NCI-H748 treated with DMSO at 0.1 percent for 48 hours (cell line): ENCODE results near the gene TASOR.

Experiments
- DNase-seq: peaks from one replicate; lab custom pipeline; 2025; lab: John Stamatoyannopoulos, UW

TASOR gene

GRCh38 chr3:56682462-56683121 lies 473 bp downstream of the TASOR start:
- DNase-seq, result peak; percentile 39

GRCh38 chr3:56681984-56682461 lies 1.0 kb downstream of the TASOR start:
- DNase-seq, result no peak

DNA sequence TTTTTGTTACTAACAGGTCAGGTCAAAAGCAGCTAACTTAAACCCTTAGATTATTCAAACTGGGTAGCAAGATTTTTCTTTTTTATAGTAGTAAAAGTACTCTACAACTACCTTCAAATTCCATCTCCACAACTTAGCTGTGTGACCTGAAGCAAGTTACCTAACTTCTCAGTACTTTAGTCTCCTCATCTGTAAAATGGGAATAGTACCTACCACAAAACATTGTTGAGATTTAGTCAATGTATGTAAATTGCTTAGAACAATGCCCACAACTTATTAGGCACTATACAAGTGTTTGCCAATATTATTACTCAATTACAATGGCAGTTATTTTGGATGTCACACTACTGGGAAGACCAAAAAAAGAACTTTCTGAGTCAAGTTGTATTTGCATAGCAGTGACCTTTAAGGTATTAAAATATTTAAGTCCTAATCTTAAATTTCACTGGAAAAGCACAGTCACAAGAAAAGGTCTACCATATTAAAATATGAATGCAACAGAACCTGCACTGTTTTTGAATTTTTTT lies 2.9 kb downstream of the TASOR start:
- DNase-seq, result no peak

DNA sequence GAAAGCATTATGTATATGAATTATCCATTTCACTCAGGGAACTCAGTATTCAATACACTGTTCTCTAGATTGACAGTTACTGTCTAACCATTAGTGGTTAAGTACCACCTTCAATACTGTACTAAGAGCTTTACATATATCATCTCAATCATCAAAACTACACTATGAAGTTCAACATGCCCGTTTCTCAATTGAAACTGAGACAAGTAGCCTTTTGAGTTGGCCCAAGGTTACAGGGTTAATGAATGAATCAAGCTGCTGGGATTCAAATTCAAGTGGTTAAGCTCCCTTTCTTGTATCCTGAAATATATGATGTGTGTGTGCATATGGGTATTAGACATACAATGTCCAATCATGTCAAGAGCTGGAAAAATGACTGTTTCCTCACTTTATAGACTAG lies 5.8 kb downstream of the TASOR start:
- no peak for DNase-seq

- DNase-seq, result no peak
Measured at GRCh38 chr3:56673781-56674457, 9.1 kb downstream of the TASOR start.

DNA sequence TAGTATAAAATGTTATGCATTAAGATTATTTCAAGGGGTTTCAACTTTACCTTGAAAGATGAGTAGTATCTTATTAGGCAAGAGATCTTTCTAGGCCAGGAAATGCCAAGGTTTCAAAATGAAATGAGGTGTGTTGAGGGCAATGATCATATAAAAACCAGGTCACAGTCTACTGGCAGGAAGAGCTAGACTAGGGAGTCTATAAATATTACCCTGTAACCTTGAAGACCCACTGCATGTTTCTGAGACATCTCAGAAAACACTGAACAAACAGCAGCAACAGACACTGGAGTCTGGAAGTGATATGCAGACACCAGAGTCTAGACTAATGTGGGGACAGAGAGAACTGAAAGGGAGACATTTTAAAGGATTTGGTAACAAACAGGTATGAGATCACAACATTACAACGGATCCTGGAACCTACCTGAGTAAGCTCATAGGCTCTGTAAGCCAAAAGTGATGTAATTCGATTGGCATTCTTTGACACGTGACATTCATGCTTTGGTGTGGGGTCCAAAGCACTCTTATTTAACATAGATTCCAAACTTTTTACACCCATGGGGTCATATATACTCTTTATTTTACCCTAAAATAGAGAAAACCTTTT lies 15.0 kb downstream of the TASOR start:
- DNase-seq, result no peak

DNA sequence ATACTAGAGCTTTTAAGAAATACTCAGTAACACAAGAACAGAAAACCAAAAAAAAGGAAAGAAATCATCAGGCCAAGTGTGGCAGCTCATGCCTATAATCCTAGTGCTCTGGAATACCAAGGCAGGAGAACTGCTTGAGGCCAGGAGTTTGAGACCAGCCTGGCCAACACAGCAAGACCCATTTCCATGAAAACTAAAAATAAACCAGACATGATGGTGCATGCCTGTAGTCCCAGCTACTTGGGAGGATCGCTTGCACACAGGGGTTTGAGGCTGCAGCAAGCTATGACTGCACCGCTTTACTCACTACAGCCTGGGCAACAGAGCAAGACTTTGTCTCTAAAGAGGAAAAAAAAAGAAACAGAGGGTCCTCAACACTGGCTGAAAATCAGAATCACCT lies 18.2 kb downstream of the TASOR start:
- DNase-seq, result no peak

GRCh38 chr3:56655709-56656108 lies 27.4 kb downstream of the TASOR start:
- no peak for DNase-seq

DNA sequence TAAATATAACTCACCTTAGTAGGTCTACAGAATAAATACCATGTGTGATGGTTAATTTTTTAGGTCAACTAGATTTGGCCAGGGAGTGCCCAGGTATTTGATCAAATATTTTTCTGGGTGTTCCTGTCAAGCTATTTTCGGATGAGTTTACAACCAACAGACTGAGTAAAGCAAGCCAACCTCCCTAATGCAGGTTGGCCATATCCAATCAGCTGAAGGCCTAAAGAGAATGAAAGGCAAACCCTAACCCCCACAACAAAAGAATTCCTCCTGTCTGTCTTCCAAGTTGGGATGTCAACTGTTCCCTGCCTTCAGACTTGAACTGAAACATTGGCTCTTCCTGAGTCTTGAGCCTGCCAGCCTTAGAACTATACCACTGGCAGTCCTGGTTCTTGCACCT lies 28.6 kb downstream of the TASOR start:
- no peak for DNase-seq

DNA sequence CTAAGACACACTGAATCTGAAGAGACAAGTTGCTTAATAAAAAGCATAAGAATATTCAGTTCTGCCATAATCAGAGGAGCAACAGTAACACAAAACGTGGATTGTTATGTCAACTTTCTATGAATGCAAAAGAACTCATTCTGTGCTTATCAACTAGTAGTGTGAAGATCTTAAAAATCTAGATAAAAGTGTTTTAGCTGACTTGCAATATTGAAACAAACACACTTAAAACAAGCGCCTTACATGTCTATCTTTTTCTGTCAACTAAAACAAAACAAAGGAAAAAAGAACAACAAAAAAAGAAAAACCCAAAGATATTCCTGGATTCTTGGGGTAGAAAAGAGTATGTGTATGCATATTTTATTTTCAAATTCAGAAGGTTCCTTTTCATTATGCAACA lies 37.7 kb downstream of the TASOR start:
- DNase-seq, result no peak

GRCh38 chr3:56633602-56634535 lies 49.2 kb downstream of the TASOR start:
- DNase-seq, result no peak
